D721Med (cell line): ENCODE measurements around the gene PLEKHF1.

Experiments used
- DNase-seq: peaks from one replicate; pipeline ENCODE4 v3.0.0; 2011; ENCODE audit warnings: low spot score; ENCODE audit not compliant: insufficient read length
- FAIRE-seq: peaks from 2 replicates; lab custom pipeline; 2011; peaks lifted over from hg19 to GRCh38; lab: Jason Lieb, UNC
- TF ChIP-seq, protein P1 (sequence below): IDR thresholded peaks from 2 replicates; pipeline ENCODE4 v1.5.1; 2012; ENCODE audit warnings: mild to moderate bottlenecking, control low read depth; ENCODE audit not compliant: insufficient read depth; ENCODE audit errors: missing control alignments

Gene PLEKHF1

DNA sequence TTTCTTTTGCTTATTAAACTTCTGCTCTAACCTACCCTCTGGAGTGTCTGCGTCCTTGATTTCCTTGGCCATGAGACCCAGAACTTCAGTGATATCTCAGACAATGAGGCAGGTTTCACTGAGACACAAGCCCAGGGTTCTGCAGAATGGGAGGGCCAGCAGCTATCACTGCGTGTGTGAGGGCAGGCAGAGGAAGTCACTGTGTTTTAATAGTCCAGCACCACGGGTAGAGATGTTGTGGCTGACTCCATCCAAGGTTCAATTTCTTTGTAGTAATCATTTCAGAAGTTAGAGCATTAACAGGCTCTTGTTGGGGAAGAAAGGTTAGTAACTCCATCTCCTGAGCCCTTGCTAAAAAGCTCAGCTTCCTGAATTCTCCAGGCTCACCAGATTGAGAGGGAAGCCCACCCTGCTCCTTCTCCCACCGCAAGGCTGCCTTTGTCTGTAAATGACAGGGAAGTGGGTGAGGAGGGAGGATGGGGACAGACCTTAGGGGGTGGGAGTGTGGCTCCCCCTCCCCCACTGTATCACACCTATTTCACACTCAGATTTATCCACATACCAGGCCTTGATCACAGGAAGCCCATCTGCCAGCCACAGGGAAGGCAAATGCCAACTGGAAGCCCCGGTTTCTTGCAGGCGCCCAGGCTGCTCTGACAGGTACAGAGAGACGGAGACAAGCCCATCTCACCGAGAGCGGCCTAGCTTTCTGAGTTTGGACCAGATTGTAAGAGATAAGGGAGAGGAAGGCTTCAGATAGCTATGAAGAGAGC lies 47.7 kb downstream of the PLEKHF1 start:
- no peak for FAIRE-seq
- DNase-seq = no peak
- TF ChIP-seq, protein P1, sequence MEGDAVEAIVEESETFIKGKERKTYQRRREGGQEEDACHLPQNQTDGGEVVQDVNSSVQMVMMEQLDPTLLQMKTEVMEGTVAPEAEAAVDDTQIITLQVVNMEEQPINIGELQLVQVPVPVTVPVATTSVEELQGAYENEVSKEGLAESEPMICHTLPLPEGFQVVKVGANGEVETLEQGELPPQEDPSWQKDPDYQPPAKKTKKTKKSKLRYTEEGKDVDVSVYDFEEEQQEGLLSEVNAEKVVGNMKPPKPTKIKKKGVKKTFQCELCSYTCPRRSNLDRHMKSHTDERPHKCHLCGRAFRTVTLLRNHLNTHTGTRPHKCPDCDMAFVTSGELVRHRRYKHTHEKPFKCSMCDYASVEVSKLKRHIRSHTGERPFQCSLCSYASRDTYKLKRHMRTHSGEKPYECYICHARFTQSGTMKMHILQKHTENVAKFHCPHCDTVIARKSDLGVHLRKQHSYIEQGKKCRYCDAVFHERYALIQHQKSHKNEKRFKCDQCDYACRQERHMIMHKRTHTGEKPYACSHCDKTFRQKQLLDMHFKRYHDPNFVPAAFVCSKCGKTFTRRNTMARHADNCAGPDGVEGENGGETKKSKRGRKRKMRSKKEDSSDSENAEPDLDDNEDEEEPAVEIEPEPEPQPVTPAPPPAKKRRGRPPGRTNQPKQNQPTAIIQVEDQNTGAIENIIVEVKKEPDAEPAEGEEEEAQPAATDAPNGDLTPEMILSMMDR = no peak

DNA sequence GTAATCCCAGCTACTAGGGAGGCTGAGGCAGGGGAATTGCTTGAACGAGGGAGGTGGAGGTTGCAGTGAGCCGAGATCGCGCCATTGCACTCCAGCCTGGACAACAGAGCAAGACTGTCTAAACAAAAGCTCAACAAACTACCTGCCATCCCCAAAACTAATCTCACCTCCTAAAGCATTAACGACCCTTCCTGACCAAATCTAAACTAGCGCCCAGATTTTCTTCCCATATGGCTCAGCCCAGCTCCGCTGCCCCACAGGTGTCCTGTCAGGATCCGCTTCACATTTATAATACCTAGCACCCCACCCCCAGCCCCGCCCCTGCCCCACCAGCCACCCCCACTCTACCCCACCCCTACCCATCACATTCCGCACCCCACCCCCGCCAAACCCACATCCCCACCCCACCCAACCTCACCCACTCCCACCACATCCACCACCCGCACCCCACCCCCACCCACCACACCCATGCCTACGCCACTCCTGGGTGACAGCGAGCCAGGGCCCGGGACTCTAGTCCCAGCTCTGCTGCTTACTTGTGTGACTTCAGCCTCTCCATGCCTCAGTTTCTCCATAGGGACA lies 49.2 kb downstream of the PLEKHF1 start:
- no peak for DNase-seq
- no peak for FAIRE-seq
- TF ChIP-seq, protein P1 = no peak

DNA sequence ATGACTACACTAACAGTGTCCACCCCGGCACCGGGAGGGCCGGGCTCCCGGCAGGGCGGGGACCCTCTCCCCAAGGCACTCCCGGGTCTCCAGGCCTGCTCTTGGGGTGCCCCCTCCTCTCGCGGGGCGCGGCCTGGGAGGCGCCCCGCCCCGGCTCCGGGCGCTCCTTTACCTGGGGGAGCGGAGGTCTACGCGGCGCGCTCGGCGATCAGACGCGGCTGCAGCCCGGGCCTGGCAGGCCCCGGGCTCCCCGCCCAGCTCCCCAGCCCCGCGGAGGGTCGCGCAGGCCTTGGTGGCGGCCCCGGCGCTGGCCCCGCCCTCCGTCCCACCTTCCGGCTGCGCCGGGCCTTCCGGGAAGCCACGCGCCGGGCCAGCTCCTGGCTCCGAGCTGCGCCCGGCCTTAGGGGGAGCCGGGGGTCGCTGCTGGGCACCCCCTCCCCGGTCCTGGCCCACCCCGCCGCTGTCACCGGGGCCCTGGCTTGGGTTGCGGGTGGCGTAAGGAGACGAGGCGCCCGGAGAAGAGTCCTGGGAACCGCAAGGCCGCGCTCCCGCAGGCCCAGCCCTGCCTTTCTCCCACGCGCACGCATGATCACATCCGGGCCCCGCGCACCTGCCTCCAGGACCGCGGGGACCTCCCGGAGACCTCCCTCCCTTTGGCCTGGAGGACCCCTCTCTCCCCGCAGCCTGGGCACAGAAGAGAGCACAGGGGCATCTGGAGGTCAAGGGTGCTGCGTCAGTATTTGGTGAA lies 49.9 kb downstream of the PLEKHF1 start, which contains the start of gene C19orf12:
Gene C19orf12 (minus strand): TSS at position 309 of the 748 bp plus-strand sequence. CDS start 6,848 bp downstream, outside the sequence.
- TF ChIP-seq, protein P1 = no peak
- DNase-seq = no peak
- no peak for FAIRE-seq

DNA sequence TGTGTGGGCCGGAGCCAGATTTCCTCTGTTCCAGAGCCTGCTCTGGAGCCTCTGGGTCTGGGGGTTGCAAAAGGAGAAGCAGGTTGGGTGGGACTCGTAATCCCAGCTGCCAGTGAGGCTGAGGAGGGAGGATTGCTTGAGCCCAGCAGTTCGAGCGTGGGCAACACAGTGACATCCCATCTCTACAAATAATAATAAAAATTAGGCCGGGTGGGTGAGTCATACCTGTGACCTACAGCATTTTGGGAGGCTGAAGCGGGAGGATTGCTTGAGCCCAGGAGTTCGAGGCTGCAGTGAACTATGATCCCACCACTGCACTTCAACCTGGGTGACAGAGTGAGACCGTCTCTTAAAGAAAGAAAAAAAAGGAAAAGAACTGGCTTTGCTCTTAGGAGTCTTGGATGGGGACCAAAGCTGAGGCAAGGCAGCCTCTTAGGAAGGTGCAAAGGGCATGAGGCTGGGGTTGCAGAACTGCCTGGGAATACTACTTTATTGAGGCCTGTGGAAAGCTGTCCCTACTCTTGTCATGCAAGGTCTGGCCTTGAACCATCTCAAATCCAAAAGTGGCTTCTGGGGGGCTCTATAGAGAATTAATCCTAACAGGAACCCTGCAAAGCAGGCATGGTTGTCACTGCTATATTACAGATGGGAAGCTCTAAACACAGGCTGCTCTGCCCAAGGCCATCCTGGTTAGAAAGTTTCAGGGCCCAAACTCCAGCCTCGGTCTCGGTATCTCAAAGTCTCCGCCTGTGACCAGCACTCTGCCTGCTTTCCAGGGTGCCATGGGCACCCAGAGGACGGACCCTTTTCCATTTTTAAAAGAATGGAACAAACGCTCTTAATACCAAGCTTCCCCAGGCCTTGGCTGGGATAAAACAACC lies 50.7 kb downstream of the PLEKHF1 start:
- TF ChIP-seq, protein P1 = no peak
- FAIRE-seq (no peak), DNase-seq (no peak)

DNA sequence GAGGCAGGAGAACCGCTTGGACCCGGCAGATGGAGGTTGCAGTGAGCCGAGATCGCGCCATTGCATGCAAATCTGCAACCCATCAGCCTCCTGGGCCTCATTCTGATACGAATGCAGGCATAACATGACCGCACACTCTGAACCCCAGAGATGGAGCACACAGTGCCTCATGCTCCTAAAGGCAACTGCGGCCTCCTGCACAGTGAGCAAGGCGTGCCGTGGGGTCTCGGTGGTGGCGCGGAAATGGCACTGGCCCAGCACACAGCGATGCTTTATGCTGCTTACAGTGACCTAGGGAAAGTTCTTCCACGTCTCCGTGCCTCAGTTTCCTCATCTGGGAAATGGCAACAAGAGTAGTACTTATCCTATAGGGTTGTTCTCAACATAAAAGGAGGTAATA lies 51.8 kb downstream of the PLEKHF1 start:
- FAIRE-seq = no peak

DNA sequence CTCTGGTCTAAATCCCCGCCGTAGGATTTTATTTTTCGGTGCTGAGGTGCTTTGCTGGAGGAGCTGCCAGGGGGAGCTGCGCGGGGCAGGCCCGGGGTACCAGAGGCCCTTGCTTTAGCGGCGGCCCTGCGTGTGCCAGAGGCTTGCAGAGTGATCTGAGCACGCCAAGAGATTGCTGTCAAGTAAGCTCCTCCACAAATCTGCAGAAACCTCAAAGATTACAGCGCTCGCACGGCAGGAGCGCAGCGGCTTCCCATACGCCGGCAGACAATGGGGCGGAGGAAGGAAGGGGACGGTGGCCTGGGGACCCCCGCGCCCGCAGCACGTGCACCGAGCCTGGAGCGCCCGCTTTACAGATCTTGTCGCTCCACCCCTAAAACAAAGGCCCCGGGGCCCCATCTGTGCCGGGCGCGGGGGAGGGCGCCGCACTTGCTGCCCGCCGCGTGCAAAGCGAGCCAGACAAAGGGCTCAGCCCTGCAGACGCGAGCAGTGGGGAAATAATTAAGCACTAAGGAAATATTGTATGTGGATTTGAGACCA lies 58.9 kb downstream of the PLEKHF1 start:
- TF ChIP-seq, protein P1 = no peak
- FAIRE-seq (no peak), DNase-seq (no peak)

More for the DNA sequence above, 51.8 kb downstream of the PLEKHF1 start:
- TF ChIP-seq, protein P1 = no peak
- DNase-seq = no peak
